PC-9 (cell line): ENCODE data around the gene FCN1.

ENCODE experiments used
- EZH2 ChIP-seq: fragments of 200-600 bp; sonication (generic); IDR thresholded peaks from 2 replicates; pipeline ENCODE4 v1.8.0; 2017; ENCODE audit warnings: antibody characterized with exemption, low read depth
- TF ChIP-seq, protein P1 (sequence below): fragments of 200-600 bp; sonication (generic); conservative IDR thresholded peaks from 2 replicates; pipeline ENCODE4 v1.6.1; 2017; ENCODE audit warnings: mixed run types, antibody characterized with exemption, mild to moderate bottlenecking, moderate library complexity

DNA sequence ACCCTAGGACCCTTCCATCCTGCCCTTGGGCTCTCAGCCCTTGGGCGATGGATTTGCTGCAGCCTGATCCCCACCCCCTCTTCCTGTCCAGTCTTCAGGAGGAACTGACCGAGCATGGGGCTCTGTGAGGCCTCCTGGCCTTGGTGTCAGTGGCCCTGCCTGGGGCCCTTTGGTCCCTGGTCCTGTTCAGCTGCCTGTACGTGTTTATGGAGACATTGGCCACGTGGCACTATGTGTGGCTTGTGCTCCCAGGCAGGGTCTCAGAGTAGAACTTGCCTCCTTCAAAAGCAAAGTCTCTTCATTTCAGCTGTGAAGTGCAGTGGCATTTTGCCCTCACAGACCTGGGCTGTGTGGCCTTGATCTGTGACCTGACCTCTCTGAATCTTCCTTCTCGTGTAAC is 26.0 kb downstream of the FCN1 start:
- TF ChIP-seq, protein P1, sequence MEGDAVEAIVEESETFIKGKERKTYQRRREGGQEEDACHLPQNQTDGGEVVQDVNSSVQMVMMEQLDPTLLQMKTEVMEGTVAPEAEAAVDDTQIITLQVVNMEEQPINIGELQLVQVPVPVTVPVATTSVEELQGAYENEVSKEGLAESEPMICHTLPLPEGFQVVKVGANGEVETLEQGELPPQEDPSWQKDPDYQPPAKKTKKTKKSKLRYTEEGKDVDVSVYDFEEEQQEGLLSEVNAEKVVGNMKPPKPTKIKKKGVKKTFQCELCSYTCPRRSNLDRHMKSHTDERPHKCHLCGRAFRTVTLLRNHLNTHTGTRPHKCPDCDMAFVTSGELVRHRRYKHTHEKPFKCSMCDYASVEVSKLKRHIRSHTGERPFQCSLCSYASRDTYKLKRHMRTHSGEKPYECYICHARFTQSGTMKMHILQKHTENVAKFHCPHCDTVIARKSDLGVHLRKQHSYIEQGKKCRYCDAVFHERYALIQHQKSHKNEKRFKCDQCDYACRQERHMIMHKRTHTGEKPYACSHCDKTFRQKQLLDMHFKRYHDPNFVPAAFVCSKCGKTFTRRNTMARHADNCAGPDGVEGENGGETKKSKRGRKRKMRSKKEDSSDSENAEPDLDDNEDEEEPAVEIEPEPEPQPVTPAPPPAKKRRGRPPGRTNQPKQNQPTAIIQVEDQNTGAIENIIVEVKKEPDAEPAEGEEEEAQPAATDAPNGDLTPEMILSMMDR, result no peak
- TF ChIP-seq EZH2, result no peak
